Measurements from ENCODE around the gene SLC22A12. TPM values are rescaled to one million over a fixed set of nuclear protein-coding genes. Genes with fewer than 3 reads are reported as not detected.

Gene SLC22A12
- polyA plus RNA-seq, 2 of the 4 experiments (the other 2 are of a cell fraction) = not detected

DNA sequence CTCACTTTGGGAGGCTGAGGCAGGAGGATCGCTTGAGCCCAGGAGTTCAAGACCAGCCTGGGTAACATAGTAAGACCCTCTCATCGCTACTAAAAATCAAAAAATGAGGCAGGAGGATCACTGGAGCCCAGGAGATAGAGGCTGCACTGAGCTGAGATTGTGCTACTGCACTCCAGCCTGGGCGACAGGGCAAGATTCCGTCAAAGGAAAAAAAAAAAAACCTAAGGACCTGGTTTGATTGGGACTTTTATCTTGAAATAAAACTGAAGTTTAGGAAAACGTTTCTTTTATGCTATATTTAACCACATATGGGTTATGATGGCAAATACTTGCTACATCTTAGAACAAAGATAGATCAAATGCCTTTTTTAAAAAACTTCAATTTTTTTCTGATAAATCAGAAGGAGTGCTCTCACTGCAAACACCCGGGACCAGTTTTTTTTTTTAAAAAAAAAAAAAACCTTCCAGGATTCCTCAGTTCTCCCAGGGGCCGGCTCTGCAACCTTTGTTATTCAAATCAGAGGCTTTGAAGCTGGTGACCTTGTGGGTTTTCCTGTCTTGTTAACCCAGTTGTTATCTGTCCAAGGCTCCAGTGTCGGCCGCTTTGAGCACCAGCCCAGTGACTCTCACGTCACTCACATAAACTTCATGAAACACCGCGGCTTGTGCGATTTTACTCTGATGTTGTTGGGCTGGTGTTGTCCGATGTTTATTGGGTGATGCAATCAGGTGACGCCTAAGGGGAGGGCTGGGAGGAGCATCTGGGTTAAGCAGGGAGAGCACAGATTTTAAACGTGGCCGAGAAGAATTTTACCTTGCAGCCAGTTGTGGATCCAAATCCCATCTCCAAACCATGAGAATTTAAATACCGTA is 24.7 kb upstream of the SLC22A12 start (continued):
- TF ChIP-seq NR3C1 (IDR thresholded peaks at IDR 0.05) (no peak), BCL3 (IDR thresholded peaks at IDR 0.05) (no peak), HOXA7 (CRISPR knock-in tag; IDR thresholded peaks at IDR 0.05) (no peak)
- TF ChIP-seq, protein P1, sequence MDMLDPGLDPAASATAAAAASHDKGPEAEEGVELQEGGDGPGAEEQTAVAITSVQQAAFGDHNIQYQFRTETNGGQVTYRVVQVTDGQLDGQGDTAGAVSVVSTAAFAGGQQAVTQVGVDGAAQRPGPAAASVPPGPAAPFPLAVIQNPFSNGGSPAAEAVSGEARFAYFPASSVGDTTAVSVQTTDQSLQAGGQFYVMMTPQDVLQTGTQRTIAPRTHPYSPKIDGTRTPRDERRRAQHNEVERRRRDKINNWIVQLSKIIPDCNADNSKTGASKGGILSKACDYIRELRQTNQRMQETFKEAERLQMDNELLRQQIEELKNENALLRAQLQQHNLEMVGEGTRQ (IDR thresholded peaks at IDR 0.05) = peak; percentile 76
- TF ChIP-seq, protein P2, sequence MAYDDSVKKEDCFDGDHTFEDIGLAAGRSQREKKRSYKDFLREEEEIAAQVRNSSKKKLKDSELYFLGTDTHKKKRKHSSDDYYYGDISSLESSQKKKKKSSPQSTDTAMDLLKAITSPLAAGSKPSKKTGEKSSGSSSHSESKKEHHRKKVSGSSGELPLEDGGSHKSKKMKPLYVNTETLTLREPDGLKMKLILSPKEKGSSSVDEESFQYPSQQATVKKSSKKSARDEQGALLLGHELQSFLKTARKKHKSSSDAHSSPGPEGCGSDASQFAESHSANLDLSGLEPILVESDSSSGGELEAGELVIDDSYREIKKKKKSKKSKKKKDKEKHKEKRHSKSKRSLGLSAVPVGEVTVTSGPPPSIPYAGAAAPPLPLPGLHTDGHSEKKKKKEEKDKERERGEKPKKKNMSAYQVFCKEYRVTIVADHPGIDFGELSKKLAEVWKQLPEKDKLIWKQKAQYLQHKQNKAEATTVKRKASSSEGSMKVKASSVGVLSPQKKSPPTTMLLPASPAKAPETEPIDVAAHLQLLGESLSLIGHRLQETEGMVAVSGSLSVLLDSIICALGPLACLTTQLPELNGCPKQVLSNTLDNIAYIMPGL (CRISPR knock-in tag; IDR thresholded peaks at IDR 0.05; ENCODE audit: borderline replicate concordance) = no peak

DNA sequence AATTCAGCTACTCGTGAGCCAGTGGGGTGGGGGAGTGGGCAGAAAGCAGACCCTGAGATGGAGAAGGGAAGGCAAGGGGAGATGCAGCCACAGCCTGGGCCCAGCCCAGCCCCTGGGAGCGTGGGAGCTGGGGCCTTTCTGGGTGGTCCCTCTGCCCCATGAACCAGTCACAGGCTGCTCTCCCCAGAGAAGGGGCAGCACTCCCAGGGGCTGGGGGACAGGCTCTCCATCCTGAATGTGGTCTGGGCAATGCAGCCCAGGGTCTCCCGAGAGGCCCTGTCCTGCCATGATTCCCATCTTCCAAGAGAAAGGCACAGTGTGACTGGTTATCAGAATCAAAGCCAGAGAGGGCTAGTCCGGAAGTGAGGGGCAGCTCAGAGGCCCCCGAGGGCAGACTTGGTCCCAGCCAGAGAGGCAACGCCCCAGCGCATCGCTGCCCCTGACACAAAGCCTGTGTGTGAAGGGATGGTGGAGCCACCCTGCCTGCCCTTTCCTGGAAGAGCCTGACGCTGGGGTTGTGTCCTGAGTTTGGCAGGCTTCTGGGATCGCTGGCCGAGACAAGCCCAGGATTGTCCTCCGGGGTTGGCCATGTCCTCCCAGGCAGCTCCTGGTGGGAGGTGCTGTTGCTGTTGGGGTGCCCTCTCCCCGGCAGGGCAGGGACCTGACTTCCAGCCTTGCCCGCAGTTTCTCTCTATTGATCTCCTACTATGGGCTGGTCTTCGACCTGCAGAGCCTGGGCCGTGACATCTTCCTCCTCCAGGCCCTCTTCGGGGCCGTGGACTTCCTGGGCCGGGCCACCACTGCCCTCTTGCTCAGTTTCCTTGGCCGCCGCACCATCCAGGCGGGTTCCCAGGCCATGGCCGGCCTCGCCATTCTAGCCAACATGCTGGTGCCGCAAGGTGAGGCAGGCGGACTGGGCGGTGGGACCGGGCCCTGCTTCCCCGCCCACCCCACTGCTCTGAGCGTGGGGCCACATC is 23.8 kb upstream of the SLC22A12 start:
- TF ChIP-seq KDM1A (IDR thresholded peaks at IDR 0.05; ENCODE audit: low read depth) = no peak
- no peak for TF ChIP-seq CBX8 (IDR thresholded peaks at IDR 0.05)
- no peak for TF ChIP-seq BHLHE40 (IDR thresholded peaks at IDR 0.05; ENCODE audit: low read depth, low read length)
- TF ChIP-seq GATA3 (IDR thresholded peaks at IDR 0.05; ENCODE audit: borderline replicate concordance) = no peak
- TF ChIP-seq ESRRA (IDR thresholded peaks at IDR 0.05; ENCODE audit: borderline replicate concordance, low read length) = no peak
- TF ChIP-seq SREBF2 (IDR thresholded peaks at IDR 0.05) = no peak
- no peak for TF ChIP-seq HEYL (CRISPR knock-in tag; IDR thresholded peaks at IDR 0.05)
- TF ChIP-seq, protein P1 (IDR thresholded peaks at IDR 0.05) = no peak
- TF ChIP-seq, protein P3, sequence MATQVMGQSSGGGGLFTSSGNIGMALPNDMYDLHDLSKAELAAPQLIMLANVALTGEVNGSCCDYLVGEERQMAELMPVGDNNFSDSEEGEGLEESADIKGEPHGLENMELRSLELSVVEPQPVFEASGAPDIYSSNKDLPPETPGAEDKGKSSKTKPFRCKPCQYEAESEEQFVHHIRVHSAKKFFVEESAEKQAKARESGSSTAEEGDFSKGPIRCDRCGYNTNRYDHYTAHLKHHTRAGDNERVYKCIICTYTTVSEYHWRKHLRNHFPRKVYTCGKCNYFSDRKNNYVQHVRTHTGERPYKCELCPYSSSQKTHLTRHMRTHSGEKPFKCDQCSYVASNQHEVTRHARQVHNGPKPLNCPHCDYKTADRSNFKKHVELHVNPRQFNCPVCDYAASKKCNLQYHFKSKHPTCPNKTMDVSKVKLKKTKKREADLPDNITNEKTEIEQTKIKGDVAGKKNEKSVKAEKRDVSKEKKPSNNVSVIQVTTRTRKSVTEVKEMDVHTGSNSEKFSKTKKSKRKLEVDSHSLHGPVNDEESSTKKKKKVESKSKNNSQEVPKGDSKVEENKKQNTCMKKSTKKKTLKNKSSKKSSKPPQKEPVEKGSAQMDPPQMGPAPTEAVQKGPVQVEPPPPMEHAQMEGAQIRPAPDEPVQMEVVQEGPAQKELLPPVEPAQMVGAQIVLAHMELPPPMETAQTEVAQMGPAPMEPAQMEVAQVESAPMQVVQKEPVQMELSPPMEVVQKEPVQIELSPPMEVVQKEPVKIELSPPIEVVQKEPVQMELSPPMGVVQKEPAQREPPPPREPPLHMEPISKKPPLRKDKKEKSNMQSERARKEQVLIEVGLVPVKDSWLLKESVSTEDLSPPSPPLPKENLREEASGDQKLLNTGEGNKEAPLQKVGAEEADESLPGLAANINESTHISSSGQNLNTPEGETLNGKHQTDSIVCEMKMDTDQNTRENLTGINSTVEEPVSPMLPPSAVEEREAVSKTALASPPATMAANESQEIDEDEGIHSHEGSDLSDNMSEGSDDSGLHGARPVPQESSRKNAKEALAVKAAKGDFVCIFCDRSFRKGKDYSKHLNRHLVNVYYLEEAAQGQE (IDR thresholded peaks at IDR 0.05) = no peak
- TF ChIP-seq, protein P4, sequence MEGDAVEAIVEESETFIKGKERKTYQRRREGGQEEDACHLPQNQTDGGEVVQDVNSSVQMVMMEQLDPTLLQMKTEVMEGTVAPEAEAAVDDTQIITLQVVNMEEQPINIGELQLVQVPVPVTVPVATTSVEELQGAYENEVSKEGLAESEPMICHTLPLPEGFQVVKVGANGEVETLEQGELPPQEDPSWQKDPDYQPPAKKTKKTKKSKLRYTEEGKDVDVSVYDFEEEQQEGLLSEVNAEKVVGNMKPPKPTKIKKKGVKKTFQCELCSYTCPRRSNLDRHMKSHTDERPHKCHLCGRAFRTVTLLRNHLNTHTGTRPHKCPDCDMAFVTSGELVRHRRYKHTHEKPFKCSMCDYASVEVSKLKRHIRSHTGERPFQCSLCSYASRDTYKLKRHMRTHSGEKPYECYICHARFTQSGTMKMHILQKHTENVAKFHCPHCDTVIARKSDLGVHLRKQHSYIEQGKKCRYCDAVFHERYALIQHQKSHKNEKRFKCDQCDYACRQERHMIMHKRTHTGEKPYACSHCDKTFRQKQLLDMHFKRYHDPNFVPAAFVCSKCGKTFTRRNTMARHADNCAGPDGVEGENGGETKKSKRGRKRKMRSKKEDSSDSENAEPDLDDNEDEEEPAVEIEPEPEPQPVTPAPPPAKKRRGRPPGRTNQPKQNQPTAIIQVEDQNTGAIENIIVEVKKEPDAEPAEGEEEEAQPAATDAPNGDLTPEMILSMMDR (IDR thresholded peaks at IDR 0.05) = no peak
- TF ChIP-seq TP53 (CRISPR knock-in tag; IDR thresholded peaks at IDR 0.05) = no peak
- no peak for TF ChIP-seq MAZ (IDR thresholded peaks at IDR 0.05; ENCODE audit: borderline replicate concordance, low read depth, low read length)
- TF ChIP-seq NPAS2 (CRISPR knock-in tag; IDR thresholded peaks at IDR 0.05; ENCODE audit: borderline replicate concordance) = no peak
- TF ChIP-seq, protein P5, sequence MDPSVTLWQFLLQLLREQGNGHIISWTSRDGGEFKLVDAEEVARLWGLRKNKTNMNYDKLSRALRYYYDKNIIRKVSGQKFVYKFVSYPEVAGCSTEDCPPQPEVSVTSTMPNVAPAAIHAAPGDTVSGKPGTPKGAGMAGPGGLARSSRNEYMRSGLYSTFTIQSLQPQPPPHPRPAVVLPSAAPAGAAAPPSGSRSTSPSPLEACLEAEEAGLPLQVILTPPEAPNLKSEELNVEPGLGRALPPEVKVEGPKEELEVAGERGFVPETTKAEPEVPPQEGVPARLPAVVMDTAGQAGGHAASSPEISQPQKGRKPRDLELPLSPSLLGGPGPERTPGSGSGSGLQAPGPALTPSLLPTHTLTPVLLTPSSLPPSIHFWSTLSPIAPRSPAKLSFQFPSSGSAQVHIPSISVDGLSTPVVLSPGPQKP (IDR thresholded peaks at IDR 0.05; ENCODE audit: low read depth, low read length) = no peak
- ATAC-seq = peak; percentile 22 to 51; a peak in 4 of 6 replicates
- no peak for DNase-seq (ENCODE audit: low read depth in 1 of 2, low spot score in 1 of 2)
- WGBS (ENCODE audit: missing lambda C conversion rate) = 88% methylated on average over 28 of the region's 30 CpGs
- peak overlapping the region; percentile 64 for H3K4me2 ChIP-seq
- FAIRE-seq = no peak
- CTCF ChIA-PET = interaction anchor here (0.5 to 1.0 kb wide), 2 partner anchors 86 to 1502 kb away, joined by 3 to 4 read pairs; no protein-coding TSS in a partner anchor
- peaks cover 13% of the 10 kb centered on the region for H3K4me1 ChIP-seq
- H3K4me3 ChIP-seq = no peak overlapping the region
- peak overlapping the region; percentile 62 to 84 for H3K27ac ChIP-seq
- POLR2A ChIA-PET = no interaction called here
- no peaks in the 10 kb centered on the region for H3K9me3 ChIP-seq
